ENCODE data around the gene KIAA0753. TPM values are rescaled to one million over a fixed set of nuclear protein-coding genes. Genes with fewer than 3 reads are reported as not detected.

Gene KIAA0753
- total and polyA plus RNA-seq, 2 of the 4 experiments (the other 2 are of a cell fraction): 10.2 to 17.6 TPM

- no TSS peak for BruUV-seq (replicated peaks)
- H3K27ac ChIP-seq (ENCODE audit: insufficient read depth, low read length): no peak overlapping the region
- no peak for DNase-seq
- H3K4me1 ChIP-seq (ENCODE audit: control insufficient read depth, insufficient read depth, low read length): no peaks in the 10 kb centered on the region
- H2BK120ac ChIP-seq (ENCODE audit: low read depth, low read length): no peak overlapping the region
- H3K4ac ChIP-seq (ENCODE audit: low read depth, low read length): no peak overlapping the region
- H2BK15ac ChIP-seq (ENCODE audit: low read depth, low read length): no peak overlapping the region
- H3K56ac ChIP-seq (ENCODE audit: extremely low read depth, insufficient read depth, low read length): no peak overlapping the region
- H3K18ac ChIP-seq (ENCODE audit: low read depth, low read length): no peak overlapping the region
- H3K4me3 ChIP-seq (ENCODE audit: insufficient read depth, low read depth, low read length): no peak overlapping the region
- H3K79me1 ChIP-seq (ENCODE audit: low read depth in 1 of 2, low read length in 2 of 2): no peaks in the 10 kb centered on the region
- H3K9me3 ChIP-seq (ENCODE audit: control insufficient read depth, insufficient read depth, low read length): peaks cover 3% of the 10 kb centered on the region
- no peak overlapping the region for H2AK5ac ChIP-seq (ENCODE audit: low read depth, low read length)
- ATAC-seq (ENCODE audit: low read depth): no peak
- no peak overlapping the region for H3K4me2 ChIP-seq (ENCODE audit: low read depth, low read length)
- no peaks in the 10 kb centered on the region for H3K36me3 ChIP-seq (ENCODE audit: control insufficient read depth, insufficient read depth, low read length)
- no peak overlapping the region for H4K91ac ChIP-seq (ENCODE audit: insufficient read depth, low read depth, low read length)
- dilution Hi-C loops (cut with HindIII; ENCODE audit: low sequenced_read_pairs, unreplicated experiment): no loop called here
- no peaks in the 10 kb centered on the region for H3K9me1 ChIP-seq (ENCODE audit: insufficient read depth, low read length)
- H3K14ac ChIP-seq (replicated peaks; ENCODE audit: low read depth, low read length): no peak overlapping the region
- POLR2A ChIA-PET (ENCODE audit: unreplicated experiment): no interaction called here
- in situ Hi-C loops (cut with MboI; ENCODE audit: low sequenced_read_pairs): no loop called here
- TF ChIP-seq USF2 (IDR thresholded peaks at IDR 0.05; ENCODE audit: low read depth, low read length) (no peak), MAFK (IDR thresholded peaks at IDR 0.05; ENCODE audit: low read depth, low read length) (no peak), CTCF (conservative IDR thresholded peaks at IDR 0.05; ENCODE audit: low read depth, low read length) (no peak), ELK1 (IDR thresholded peaks at IDR 0.05; ENCODE audit: borderline replicate concordance, low read depth, low read length) (no peak), RAD21 (IDR thresholded peaks at IDR 0.05; ENCODE audit: low read length) (no peak), MAZ (IDR thresholded peaks at IDR 0.05; ENCODE audit: borderline replicate concordance, low read depth, low read length) (no peak), CHD1 (IDR thresholded peaks at IDR 0.05; ENCODE audit: low read depth, low read length) (no peak), NFE2L2 (IDR thresholded peaks at IDR 0.05; ENCODE audit: low read depth, low read length) (no peak), FOS (IDR thresholded peaks at IDR 0.05; ENCODE audit: low read depth, low read length) (no peak), CEBPB (IDR thresholded peaks at IDR 0.05; ENCODE audit: low read depth, low read length) (no peak), SMC3 (IDR thresholded peaks at IDR 0.05; ENCODE audit: low read depth, low read length) (no peak), MXI1 (IDR thresholded peaks at IDR 0.05; ENCODE audit: borderline replicate concordance, low read depth, low read length) (no peak)
- H3K9ac ChIP-seq (ENCODE audit: low read depth, low read length): no peak overlapping the region
- H3K23ac ChIP-seq (ENCODE audit: low read depth, low read length): no peak overlapping the region
- no peak overlapping the region for H4K5ac ChIP-seq (ENCODE audit: low read depth, low read length)
- no peak overlapping the region for H2BK5ac ChIP-seq (ENCODE audit: low read depth, low read length, poor library complexity, severe bottlenecking)
- CTCF ChIA-PET: interaction anchor here (0.6 kb wide), 1 partner anchor 328 kb away, joined by 3 read pairs; no protein-coding TSS in a partner anchor
- no peaks in the 10 kb centered on the region for H4K20me1 ChIP-seq (ENCODE audit: insufficient read depth, low read length)
- no peak overlapping the region for H2AK9ac ChIP-seq (replicated peaks; ENCODE audit: low read depth, low read length, poor library complexity)
- intact Hi-C loops (cut with micrococcal nuclease): no loop called here
- 50% methylated on average over 8 of the region's 10 CpGs; no CpG with 5 or more reads in 1 of the 2 experiments for whole genome bisulfite sequencing, 2 experiments (ENCODE audit: extremely low coverage in 2 of 2, insufficient read length in 1 of 2)
- no peak overlapping the region for H4K8ac ChIP-seq (ENCODE audit: low read depth in 2 of 2, low read length in 2 of 2)
- no peak overlapping the region for H2BK20ac ChIP-seq (ENCODE audit: low read depth, low read length)
- H3K27me3 ChIP-seq (ENCODE audit: control insufficient read depth, insufficient read depth, low read length): peaks cover 5% of the 10 kb centered on the region; the same call in 1 of the 2 replicates
- H2AFZ ChIP-seq (replicated peaks; ENCODE audit: low read length, poor library complexity): no peak overlapping the region
Measured at GRCh38 chr17:6536053-6536452, 104.5 kb downstream of the KIAA0753 start.
